Epithelial cell of proximal tubule (primary cell): ENCODE measurements around the gene UQCRH. TPM values are rescaled to one million over a fixed set of nuclear protein-coding genes. Genes with fewer than 3 reads are reported as not detected.
"Not testable (repeated sequence)": the region's sequence is repeated elsewhere in the genome, so short reads cannot be mapped to it uniquely, and the experiment has no call there.

Experiments
- DNase-seq: peaks from one replicate; pipeline ENCODE4 v3.0.0-alpha.2; 2011; ENCODE audit warnings: low read depth
- H3K4me3 ChIP-seq: 2 replicates; pipeline ENCODE4 v1.5.1; 2011; ENCODE audit warnings: low read depth, mild to moderate bottlenecking, low read length
- total RNA-seq: library from RNA; depleted of rRNA; stranded (reverse); fragments of >200 nt; gene quantifications from 2 replicates; pipeline ENCODE4 v1.2.3, GENCODE V29; 2015
- TF ChIP-seq, protein P1 (sequence below): conservative IDR thresholded peaks from 2 replicates; pipeline ENCODE4 v1.5.1; 2012; ENCODE audit warnings: low read depth, mild to moderate bottlenecking, low read length

The UQCRH gene
- total RNA-seq, 1 donor from 2014 or later = 884 TPM

DNA sequence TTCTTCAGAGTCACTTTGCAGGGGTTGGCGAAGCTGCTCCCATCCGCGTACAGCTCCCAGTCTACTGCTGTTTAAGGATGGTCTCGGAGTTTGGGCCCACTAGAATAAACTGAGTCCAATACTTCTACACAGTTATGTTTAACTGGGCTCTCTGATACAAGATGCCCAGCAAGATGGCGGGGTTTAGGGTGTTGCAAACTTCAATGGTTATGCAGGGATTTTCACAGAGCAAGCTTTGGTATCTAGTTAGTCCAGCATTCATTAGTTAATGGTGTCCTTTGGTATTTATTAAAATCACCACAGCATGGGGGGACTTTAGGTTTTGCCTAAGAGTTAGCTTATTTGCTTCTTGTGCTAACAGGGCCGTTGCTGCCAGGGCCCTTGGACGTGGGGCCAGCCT lies 24.7 kb downstream of the UQCRH start:
- H3K4me3 ChIP-seq, DNase-seq: not testable (repeated sequence)

DNA sequence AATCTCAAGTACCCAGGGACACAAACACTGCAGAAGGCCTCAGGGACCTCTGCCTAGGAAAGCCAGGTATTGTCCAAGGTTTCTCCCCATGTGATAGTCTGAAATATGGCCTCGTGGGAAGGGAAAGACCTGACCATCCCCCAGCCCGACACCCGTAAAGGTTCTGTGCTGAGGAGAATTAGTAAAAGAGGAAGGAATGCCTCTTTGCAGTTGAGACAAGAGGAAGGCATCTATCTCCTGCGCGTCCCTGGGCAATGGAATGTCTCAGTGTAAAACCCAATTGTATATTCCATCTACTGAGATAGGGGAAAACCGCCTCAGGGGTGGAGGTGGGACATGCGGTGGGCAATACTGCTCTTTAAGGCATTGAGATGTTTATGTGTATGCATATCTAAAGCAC lies 26.3 kb downstream of the UQCRH start:
- H3K4me3 ChIP-seq = peak overlapping the region; percentile 53
- DNase-seq = not testable (repeated sequence)

DNA sequence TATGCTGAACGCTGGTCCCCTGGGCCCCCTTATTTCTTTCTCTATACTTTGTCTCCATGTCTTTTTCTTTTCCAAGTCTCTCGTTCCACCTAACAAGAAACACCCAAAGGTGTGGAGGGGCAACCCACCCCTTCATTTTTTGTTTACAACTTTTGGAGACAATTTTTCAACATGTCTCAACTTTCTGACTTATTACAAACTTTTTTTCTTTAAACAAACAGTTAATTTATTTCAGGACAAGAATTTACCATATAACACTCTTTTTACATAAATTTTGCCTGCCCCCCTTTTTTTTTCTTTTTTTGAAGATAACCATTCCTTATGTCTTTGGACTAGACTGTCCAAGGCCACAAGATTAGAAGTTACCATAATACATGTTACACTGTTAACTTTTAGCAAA lies 26.9 kb downstream of the UQCRH start:
- H3K4me3 ChIP-seq = peak overlapping the region; percentile 53
- not testable (repeated sequence) for DNase-seq

DNA sequence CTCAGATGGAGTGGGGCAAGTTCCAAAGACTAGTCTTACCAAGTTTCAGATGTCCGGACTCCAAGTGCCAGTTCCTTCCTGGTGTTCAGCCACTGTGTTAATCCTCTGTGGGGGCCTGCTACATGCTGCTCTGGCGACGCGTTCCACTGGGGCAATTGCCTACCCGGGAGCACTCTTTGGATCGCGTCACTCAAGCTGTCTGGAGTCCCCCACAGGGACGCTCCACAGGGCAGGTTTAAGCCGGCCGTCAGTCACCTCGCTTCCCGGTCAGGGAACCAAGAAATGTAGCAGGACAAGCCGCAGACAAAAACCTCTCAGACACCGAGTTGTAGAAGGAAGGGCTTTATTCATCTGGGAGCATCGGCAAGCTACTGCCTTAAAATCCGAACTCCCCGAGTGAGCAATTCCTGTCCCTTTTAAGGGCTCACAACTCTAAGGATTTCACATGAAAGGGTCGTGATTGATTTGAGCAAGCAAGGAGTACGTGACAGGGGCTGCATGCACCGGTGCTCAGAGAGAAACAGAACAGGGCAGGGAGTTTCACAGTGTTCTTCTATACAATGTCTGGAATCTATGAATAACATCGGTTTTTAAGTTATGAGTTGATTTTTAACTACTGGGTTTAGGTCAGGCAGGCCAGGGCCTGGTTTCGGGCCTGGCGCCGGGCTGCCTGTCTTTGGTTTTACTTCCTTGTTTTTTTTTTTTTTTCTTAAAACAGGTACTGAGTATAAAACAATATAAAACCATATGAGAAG lies 28.5 kb downstream of the UQCRH start:
- peak overlapping the region; percentile 53 for H3K4me3 ChIP-seq
- DNase-seq = not testable (repeated sequence)

DNA sequence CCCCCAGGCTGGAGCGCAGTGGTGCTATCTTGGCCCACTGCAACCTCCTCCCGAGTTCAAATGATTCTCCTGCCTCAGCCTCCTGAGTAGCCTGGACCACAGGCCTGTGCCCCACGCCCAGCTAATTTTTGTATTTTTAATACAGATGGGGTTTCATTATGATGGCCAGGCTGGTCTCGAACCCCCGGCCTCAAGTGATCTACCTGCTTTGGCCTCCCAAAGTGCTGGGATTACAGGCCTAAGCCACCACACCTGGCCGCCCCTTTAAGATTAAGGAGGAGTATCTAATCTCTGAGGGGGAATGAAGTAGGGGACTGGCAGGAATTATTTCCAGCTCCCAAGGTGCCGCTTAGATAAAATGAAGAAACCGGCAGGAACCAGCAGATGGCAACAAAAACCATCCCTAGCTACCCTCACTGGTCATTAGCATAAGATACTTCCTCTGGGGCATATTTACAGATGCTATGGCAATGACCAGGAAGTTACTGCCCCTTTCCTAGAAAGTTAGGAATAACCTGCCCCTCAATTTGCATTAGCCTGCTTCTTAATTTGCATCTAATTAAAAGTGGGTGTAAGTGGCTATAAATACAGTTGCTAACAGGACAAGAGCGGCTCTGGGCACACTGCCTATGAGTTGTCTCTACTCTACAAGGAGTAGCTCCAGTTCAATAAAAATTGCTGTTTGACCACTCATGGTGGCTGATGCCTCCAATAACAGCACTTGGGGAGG lies 30.0 kb downstream of the UQCRH start:
- DNase-seq = no peak
- TF ChIP-seq, protein P1, sequence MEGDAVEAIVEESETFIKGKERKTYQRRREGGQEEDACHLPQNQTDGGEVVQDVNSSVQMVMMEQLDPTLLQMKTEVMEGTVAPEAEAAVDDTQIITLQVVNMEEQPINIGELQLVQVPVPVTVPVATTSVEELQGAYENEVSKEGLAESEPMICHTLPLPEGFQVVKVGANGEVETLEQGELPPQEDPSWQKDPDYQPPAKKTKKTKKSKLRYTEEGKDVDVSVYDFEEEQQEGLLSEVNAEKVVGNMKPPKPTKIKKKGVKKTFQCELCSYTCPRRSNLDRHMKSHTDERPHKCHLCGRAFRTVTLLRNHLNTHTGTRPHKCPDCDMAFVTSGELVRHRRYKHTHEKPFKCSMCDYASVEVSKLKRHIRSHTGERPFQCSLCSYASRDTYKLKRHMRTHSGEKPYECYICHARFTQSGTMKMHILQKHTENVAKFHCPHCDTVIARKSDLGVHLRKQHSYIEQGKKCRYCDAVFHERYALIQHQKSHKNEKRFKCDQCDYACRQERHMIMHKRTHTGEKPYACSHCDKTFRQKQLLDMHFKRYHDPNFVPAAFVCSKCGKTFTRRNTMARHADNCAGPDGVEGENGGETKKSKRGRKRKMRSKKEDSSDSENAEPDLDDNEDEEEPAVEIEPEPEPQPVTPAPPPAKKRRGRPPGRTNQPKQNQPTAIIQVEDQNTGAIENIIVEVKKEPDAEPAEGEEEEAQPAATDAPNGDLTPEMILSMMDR = peak; percentile 60
- H3K4me3 ChIP-seq = no peak overlapping the region

DNA sequence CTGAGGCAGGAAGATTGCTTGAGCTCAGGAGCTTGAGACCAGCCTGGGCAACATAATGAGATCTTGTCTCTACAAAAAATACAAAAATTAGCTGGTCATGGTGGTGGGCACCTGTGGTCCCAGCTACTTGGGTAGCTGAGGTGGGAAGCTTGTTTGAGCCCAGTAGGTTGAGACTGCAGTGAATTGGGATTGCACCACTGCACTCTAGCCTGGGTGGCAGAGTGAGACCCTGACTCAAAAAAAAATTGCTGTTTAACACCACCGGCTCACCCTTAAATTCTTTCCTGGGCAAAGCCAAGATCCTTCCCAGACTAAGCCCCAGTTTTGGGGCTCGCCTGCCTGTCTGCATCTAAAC lies 30.5 kb downstream of the UQCRH start:
- H3K4me3 ChIP-seq = no peak overlapping the region
- TF ChIP-seq, protein P1 = no peak

DNA sequence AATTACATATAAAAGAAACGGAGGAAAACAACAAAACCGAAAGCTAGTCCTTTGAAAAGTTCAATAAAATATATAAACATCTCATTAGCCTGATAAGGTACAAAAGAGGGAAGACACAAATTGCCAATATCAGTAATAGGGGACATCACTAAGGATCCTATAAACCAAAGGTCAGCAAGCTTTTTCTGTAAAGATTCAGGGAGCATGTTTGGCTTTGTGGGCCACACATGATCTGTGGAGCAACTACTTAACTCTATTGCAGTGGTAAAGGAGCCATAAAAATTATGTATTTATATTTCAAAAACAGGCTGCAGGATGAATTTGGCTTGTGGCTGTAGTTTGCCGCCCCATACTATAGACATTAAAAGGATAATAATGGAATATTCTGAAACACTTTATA lies 31.6 kb downstream of the UQCRH start:
- TF ChIP-seq, protein P1 = no peak
- H3K4me3 ChIP-seq = no peak overlapping the region
- DNase-seq = no peak

More for the DNA sequence above, 30.5 kb downstream of the UQCRH start:
- DNase-seq = no peak

DNA sequence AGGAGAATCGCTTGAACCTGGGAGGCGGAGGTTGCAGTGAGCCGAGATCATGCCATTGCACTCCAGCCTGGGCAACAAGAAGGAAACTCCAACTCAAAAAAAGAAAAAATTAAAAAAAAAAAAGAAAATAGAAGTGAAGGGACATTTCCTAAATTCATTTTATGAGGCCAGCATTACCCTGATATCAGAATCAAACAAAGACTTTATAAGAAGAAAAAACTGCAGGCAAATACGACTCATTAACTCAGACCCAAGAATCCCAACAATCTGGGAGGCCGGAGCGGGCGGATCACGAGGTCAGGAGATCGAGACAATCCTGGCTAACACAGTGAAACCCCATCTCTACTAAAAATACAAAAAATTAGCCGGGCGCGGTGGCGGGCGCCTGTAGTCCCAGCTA lies 33.9 kb downstream of the UQCRH start:
- not testable (repeated sequence) for H3K4me3 ChIP-seq, DNase-seq

DNA sequence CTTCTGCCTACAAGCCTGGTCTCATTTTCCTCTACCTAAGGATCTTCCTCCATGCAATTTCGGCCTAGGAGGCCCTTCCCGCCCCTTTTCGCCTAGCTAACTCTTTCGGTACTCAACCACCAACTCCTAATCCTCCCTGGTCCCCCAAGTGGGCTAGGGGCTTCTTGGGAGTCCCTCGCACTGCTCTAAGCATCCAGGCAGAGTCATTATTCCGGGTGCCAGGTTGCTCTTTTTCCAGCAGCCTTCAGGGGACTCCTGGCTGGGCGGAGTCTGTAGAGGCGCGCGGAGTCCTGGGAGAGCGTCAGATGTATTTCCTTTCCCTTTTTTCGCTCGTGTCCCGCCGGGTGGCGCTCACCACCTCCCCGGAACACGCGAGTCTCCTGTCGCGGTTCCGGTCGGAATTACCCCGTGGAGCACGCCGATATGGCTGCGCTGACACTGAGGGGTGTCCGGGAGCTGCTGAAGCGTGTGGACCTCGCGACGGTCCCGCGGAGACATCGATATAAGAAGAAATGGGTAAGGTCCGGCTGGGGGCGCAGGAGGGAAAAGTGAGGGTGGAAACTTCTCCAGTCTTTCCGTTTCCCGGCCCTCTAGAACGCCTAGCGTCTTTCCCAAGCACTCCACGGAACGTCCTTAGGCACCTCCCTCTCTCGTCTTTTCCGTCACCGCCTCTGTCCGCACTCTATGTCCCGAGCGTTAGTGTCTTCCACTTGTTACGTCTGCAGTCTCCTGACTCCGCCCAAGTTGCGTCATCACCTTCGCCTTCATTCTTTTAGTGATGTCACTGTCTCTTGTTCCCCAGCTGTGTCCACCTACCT lies 37.1 kb downstream of the UQCRH start, which contains the start of gene NSUN4:
NSUN4 (plus strand) TSS at position 404 of the 818 bp plus-strand sequence; CDS start at position 424, 20 bp downstream.
- peak within 1 kb of the TSS; percentile 79 for H3K4me3 ChIP-seq
- DNase-seq = peak; percentile 66
- TF ChIP-seq, protein P1 = peak; percentile 58
